Stimulated activated CD8-positive, alpha-beta memory T cell treated with anti-CD3 and anti-CD28 coated beads, Interleukin-12 subunit alpha, Interleukin-12 subunit beta, amount 100 ng/mL, for 24 hours (primary cell): ENCODE measurements around the gene CTAG2.
"Not testable (repeated sequence)": the region's sequence is repeated elsewhere in the genome, so short reads cannot be mapped to it uniquely, and the experiment has no call there.

Experiments
- DNase-seq: peaks from one replicate; pipeline ENCODE4 v3.0.0-alpha.2; 2020; ENCODE audit errors: extremely low read depth

CTAG2 gene

DNA sequence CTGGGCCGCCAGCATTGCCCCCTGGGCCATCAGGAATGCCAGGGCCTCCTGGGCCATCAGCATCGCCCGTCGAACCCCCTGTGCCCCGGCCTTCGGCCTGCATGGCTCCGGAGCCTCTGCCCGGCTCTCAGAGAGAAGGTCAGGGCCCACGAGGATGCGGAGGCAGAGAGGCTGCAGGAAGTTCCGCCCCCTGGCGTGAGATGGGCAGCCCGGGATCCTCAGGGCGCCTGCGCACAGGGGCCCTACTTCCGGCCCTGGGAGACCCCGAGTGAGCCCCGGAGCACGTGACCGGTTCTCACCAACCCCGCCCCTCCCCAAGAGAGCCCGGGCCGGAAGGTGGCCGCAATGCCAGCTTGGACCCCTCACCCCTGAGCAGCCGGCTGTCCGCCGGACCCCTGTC lies at the start of gene CTAG2:
CTAG2 (minus strand) TSS at position 167 of the 400 bp plus-strand sequence; CDS start at position 103, 64 bp downstream.
- DNase-seq: not testable (repeated sequence)

DNA sequence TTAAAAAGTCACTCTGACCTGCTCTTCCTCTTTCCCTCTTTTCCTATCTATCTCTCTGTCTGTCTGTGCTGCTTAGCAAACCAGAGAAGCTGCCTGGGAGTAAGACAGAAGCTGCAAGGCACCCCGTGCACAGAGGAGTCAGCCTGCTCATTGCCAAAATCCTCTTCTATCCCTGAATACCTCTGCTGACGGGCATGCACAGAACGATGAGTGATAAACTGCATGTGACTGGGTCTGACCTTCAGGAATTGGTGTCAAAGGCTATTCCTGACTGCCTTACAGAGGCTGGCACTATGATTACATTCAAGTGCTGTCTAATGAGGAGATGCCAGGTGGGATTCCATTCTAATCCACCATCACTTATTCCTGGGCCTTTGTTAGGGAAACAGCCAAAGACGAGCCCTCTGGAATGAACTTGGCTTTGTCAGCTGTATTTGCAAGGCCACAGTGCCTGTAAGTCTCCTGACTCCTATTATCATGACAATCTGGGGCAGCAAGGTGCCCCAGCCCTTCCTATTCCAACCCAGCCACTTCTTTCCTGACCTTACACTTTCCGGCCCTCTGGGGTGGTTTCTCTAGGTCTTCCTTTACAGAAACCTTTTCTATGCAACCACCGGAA lies 45.4 kb upstream of the CTAG2 start:
- no peak for DNase-seq

DNA sequence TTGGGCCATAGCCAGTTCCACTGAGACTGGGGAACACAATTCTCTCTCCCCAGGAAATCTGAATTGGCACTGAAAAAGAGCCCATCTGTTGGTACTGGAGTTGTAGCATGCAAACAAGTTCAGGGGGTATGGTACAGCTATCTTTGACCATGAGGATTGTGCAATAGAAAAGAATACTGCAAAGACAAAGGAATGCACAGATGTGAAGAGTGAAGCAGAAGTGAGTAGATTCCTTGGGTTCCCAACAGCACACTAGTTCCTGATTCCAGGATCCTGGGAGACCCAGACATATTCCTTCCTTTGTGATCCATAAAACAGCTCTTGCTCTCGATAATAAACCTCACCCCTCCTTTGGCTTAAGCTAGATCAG lies 43.3 kb upstream of the CTAG2 start:
- no peak for DNase-seq

GRCh38 chrX:154695911-154696675 lies 42.7 kb upstream of the CTAG2 start:
- DNase-seq: no peak

DNA sequence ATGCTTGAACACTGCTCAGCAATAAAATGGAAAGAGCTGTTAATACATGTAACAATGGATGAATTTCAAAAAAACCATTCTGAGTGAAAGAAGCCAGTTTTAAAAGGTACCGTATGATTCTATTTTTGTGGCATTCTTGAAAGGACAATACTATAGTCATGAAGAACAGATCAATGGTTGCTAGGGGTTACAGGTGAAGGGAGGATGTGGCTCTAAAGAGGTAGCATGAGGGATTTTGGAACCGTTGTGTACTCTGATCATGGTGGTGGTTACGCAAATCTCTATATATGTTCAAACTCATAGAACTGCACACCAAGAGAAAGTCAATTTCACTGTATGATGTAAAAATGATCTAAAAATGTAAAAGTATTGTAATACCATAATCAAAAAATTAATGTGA lies 40.0 kb upstream of the CTAG2 start:
- no peak for DNase-seq

- DNase-seq: not testable (repeated sequence)
These were observed 37.1 kb upstream of the CTAG2 start for GRCh38 chrX:154690438-154690837.

GRCh38 chrX:154672084-154672483 lies 18.7 kb upstream of the CTAG2 start:
- not testable (repeated sequence) for DNase-seq

DNA sequence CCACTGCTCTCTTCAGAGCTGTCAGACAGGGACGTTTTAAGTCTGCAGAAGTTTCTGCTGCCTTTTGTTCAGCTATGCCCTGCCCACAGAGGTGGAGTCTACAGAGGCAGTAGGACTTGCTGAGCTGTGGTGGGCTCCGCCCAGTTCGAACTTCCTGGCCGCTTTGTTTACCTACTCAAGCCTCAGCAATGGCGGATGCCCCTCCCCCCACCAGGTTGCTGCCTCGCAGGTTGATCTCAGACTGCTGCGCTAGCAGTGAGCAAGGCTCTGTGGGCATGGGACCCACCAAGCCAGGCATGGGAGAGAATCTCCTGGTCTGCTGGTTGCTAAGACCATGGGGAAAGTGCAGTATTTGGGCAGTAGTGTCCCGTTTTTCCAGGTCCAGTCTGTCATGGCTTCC lies 17.5 kb upstream of the CTAG2 start:
- DNase-seq: not testable (repeated sequence)

DNA sequence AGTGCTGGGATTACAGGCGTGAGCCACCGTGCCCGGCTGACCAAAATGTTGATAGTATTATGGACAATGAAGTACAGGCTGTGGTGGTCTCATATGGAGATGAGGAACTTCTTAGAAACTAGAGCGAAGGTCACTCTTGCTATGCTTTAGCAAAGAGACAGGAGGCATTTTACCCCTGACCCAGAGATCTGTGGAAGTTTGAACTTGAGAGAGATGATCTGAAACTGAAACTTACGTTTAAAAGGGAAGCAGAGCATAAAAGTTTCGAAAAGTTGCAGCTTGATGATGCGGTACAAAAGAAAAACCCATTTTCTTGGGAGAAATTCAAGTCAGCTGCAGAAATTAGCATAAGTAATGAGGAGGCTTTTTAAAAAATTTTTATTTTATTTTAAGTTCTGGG lies 8.5 kb upstream of the CTAG2 start:
- no peak for DNase-seq

DNA sequence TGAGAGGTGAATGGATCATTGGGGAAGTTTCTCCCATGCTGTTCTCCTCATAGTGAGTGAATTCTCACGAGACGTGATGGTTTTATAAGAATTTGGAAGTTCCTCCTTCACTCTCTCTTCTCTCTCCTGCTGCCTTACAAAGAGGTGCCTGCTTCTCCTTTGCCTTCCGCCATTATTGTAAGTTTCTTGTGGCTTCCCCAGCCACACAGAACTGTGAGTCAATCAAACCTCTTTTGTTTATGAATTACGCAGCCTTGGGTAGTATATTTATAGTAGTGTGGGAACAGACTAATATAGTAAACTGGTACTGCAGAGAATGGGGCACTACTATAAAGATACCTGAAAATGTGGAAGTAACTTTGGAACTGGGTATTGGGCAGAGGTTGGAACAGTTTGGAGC lies 7.8 kb upstream of the CTAG2 start:
- no peak for DNase-seq

- DNase-seq: no peak
These were observed 7.2 kb upstream of the CTAG2 start for GRCh38 chrX:154660541-154660940.

GRCh38 chrX:154658957-154659356 lies 5.6 kb upstream of the CTAG2 start:
- no peak for DNase-seq

DNA sequence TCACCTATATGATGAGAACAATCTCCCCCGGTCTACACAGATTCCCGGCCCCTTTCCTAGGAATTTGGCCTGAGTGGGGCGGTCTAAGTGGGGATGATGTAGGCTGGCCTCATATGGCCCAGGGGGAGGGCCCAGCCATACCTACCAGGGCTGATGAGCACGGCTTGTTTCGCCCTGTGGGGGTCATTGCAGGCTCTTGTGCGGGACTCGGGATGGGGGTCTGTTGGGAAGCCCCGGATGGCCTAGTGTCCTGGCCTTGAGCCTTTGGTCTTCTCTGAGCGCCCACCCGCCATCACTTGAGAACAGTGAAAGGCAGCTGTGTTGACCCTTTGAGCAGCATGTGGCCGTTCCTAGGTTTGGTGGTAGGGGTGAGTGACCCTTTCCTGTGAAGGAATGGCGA lies 4.8 kb upstream of the CTAG2 start:
- no peak for DNase-seq

GRCh38 chrX:154657226-154657805 lies 3.9 kb upstream of the CTAG2 start:
- DNase-seq: no peak

DNA sequence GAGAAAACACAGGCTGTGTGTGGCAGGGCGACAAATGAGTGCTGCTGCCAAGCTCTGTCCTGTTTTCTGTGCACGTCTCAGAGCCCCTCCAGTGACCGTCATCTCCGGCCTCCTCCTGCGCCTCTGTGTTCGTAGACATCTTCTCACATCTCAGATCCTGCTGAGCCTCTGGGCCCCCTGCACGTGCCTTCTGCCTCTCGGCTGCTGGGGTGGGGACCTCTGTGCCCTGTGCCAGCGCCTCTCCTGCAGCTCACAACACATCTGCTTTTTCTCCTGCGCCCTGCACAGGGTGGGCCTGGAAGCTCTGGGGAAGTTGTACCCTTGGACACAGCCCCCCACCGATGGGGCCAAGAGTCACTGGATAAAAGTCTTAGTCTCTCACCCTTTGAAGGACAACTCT lies 2.4 kb upstream of the CTAG2 start:
- DNase-seq: no peak

GRCh38 chrX:154655346-154655745 lies 2.0 kb upstream of the CTAG2 start:
- DNase-seq: no peak

DNA sequence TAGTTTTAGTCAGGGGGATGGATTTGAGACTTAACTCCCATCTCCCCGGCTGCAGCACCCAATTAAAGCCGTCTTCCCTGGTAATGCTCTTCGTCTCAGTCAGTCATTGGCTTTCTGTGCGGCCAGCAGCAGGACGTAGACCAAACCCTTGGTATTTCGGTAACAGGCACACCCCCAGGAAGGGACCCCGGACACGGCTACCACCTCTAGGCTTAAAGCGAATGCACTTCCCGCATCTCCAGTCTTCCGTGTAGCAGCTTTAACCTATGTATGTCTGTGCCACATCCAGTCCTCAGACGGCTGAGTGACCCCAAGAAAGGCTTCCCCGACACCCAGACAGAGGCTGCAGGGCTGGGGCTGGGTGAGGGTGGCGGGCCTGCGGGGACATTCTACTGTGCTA lies 1.5 kb upstream of the CTAG2 start:
- DNase-seq: no peak

GRCh38 chrX:154654372-154654771 lies 993 bp upstream of the CTAG2 start:
- DNase-seq: no peak

- no peak for DNase-seq
These were observed 354 bp downstream of the CTAG2 start for GRCh38 chrX:154653048-154653401.

DNA sequence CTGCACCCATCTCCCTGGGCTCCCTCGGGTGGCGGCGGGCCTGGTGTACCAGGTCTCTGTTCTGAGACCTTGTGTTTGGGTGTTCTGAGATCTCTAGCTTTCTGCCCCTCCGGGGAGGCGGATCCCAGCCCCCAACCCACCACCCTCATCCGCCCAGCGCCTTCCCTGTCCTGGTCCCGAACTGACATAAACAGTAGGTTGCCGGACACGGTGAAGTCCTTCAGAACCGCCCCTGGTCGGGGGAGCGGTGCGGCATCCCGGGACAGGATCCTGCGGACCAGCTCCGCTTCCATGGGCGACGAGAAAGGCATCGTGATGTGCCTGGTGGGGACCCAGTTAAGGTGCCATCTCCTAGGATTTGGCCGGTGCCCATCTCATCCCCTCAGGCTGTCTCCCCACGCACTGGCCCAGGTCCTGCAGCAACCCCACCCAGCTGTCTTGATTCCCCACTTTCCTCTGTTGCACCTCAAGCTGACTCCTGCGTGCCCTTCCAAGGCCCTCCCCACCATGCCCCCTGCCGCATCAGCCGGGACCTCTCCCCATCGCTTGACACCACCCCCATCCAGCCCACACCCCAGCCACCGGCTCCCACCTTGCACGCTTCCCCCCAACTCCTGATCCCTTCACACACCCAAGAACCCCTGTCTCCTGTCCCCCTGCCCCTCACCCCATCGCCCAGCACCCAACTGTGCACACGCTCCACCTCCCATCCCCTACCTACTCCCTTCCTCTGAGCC lies 900 bp downstream of the CTAG2 start:
- DNase-seq: no peak

DNA sequence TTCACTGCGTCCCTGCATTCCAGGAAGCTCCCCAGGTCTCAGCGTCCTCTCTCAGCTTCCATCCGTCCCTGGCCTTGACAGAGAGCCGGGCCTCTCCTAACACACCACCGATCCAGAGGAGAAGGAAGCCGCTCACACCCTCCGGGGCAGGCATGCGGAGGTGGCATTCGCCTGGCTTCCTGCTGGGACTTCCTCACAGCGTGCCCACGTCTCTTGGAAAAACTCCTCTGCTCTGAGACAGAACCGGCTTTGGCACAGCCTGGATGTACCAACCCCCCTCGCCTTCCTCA lies 3.2 kb downstream of the CTAG2 start:
- no peak for DNase-seq

DNA sequence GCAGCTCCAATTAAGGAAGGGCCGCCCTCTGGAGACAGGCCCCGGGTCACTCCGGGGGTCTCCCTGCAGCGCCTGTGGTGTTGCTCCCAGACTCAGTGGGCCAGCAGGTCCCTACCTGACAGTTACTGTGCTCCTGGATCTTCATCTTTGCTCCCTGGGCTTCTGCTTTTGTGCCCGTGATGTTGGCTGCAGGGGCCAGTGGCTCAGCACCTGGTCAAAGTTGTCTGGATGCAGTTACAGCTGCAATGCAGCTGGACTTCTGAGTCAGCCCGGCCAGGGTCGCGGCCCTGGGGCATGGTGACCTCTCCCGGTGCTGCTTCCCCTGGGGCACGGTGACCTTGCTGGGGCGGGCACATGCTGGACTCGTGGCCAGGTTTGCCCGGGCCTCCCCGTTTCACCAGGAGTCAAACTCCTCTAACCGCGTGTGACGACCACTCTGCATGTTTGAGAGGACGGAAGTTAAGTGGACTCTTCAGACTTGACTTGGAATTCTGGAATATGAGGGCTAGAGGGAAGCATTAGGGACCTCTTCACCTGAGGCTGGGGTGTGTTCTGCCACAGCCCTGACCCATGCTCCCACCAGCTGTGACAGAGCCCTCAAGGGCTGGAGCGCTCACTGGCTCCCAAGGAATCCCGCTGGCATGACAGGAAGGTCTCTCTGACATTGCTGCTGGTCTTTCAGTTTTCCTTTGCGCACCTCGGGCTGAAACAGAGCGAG lies 3.7 kb downstream of the CTAG2 start:
- no peak for DNase-seq
